OCI-LY1 (cell line): ENCODE measurements around the gene FAM184A.

Source experiments
- H2AFZ ChIP-seq: fragments of 200-600 bp; sonication (generic), shearing (Covaris generic); 2 replicates; pipeline ENCODE4 v1.6.0; 2014; ENCODE audit warnings: antibody characterized with exemption, mild to moderate bottlenecking, low read length
- H3F3A ChIP-seq: fragments of 200-600 bp; sonication (generic), shearing (Covaris generic); 2 replicates; pipeline ENCODE4 v1.6.0; 2014; ENCODE audit warnings: mild to moderate bottlenecking, antibody characterized with exemption, low read length, moderate library complexity; ENCODE audit not compliant: insufficient read depth
- H3K27ac ChIP-seq: fragments of 200-600 bp; sonication (generic); 2 replicates; pipeline ENCODE4 v1.5.1; 2014; ENCODE audit warnings: low read length, mixed run types, mild to moderate bottlenecking, low read depth; ENCODE audit not compliant: poor library complexity, severe bottlenecking
- H3K27me3 ChIP-seq: fragments of 200-600 bp; sonication (generic); 2 replicates; pipeline ENCODE4 v1.6.0; 2014; ENCODE audit warnings: antibody characterized with exemption, mild to moderate bottlenecking, low read length, moderate library complexity; ENCODE audit not compliant: insufficient read depth
- H3K36me3 ChIP-seq: fragments of 200-600 bp; sonication (generic); 2 replicates; pipeline ENCODE4 v1.6.1; 2014; ENCODE audit warnings: mild to moderate bottlenecking, antibody characterized with exemption, low read length, moderate library complexity, mixed read lengths; ENCODE audit not compliant: insufficient read depth
- H3K4me1 ChIP-seq: fragments of 200-600 bp; sonication (generic); 2 replicates; pipeline ENCODE4 v1.5.1; 2014; ENCODE audit warnings: mild to moderate bottlenecking, low read length, moderate library complexity; ENCODE audit not compliant: insufficient read depth, severe bottlenecking
- H3K4me2 ChIP-seq: fragments of 200-600 bp; sonication (generic), shearing (Covaris generic); 2 replicates; pipeline ENCODE4 v1.6.1; 2014; ENCODE audit warnings: low read length
- H3K4me3 ChIP-seq: fragments of 200-600 bp; sonication (generic); 2 replicates; pipeline ENCODE4 v1.5.1; 2014; ENCODE audit warnings: low read length, low read depth, mild to moderate bottlenecking, mixed read lengths; ENCODE audit not compliant: poor library complexity, severe bottlenecking
- H3K79me2 ChIP-seq: fragments of 200-600 bp; shearing (Covaris generic); 2 replicates; pipeline ENCODE4 v1.6.1; 2016; ENCODE audit warnings: mixed run types, low read length, mixed read lengths; ENCODE audit not compliant: insufficient read depth
- H3K9ac ChIP-seq: fragments of 200-600 bp; sonication (generic), shearing (Covaris generic); 2 replicates; pipeline ENCODE4 v1.6.1; 2014; ENCODE audit warnings: mild to moderate bottlenecking, low read length, mixed read lengths
- H3K9me2 ChIP-seq: fragments of 200-600 bp; sonication (generic), shearing (Covaris generic); 2 replicates; pipeline ENCODE4 v1.6.1; 2014; ENCODE audit warnings: low read depth, mild to moderate bottlenecking, low read length, mixed read lengths
- H3K9me3 ChIP-seq: fragments of 200-600 bp; shearing (Covaris generic); 2 replicates; pipeline ENCODE4 v1.6.1; 2014; ENCODE audit warnings: low read length, mixed read lengths
- H4K20me1 ChIP-seq: fragments of 200-600 bp; sonication (generic), shearing (Covaris generic); 2 replicates; pipeline ENCODE4 v1.6.0; 2016; ENCODE audit warnings: mild to moderate bottlenecking, low read length; ENCODE audit not compliant: insufficient read depth
- EZH2 ChIP-seq: fragments of 200-600 bp; sonication (generic), shearing (Covaris generic); IDR thresholded peaks from 2 replicates; pipeline ENCODE4 v1.8.0; 2017; ENCODE audit warnings: borderline replicate concordance, mixed run types, mild to moderate bottlenecking, antibody characterized with exemption, low read length, moderate library complexity, mixed read lengths
- TF ChIP-seq, protein P1 (sequence below): fragments of 200-600 bp; sonication (generic), shearing (Covaris generic); IDR thresholded peaks from 2 replicates; pipeline ENCODE4 v1.5.1; 2017; ENCODE audit warnings: mild to moderate bottlenecking, antibody characterized with exemption, low read length, moderate library complexity, mixed read lengths

The FAM184A gene

DNA sequence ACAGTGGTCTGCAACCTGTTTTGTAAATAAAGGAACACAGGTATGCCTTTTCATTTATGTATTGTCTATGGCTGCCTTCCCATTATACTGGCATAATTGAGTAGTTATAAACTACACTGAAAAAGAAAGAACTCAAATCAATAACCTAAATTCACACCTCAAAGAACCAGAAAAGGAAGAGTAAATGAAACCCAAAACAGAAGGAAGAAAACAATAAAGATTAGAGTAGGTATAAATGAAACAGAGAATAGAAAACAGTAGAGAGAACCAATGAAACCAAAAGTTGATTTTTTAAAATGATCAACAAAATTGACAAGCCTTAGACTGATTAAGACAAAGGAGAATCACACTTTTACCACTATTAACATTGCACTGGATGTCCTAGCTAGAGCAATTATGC is 34.7 kb downstream of the FAM184A start:
- H3K4me1 ChIP-seq: no peaks in the 10 kb centered on the region
- no peak overlapping the region for H2AFZ ChIP-seq
- H3K36me3 ChIP-seq: no peaks in the 10 kb centered on the region
- no peaks in the 10 kb centered on the region for H3K9me2 ChIP-seq
- H3K27me3 ChIP-seq: no peaks in the 10 kb centered on the region
- H4K20me1 ChIP-seq: no peaks in the 10 kb centered on the region
- no peak overlapping the region for H3K9ac ChIP-seq
- TF ChIP-seq EZH2: no peak
- TF ChIP-seq, protein P1, sequence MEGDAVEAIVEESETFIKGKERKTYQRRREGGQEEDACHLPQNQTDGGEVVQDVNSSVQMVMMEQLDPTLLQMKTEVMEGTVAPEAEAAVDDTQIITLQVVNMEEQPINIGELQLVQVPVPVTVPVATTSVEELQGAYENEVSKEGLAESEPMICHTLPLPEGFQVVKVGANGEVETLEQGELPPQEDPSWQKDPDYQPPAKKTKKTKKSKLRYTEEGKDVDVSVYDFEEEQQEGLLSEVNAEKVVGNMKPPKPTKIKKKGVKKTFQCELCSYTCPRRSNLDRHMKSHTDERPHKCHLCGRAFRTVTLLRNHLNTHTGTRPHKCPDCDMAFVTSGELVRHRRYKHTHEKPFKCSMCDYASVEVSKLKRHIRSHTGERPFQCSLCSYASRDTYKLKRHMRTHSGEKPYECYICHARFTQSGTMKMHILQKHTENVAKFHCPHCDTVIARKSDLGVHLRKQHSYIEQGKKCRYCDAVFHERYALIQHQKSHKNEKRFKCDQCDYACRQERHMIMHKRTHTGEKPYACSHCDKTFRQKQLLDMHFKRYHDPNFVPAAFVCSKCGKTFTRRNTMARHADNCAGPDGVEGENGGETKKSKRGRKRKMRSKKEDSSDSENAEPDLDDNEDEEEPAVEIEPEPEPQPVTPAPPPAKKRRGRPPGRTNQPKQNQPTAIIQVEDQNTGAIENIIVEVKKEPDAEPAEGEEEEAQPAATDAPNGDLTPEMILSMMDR: no peak
- no peaks in the 10 kb centered on the region for H3F3A ChIP-seq
- no peak overlapping the region for H3K4me3 ChIP-seq
- H3K79me2 ChIP-seq: no peaks in the 10 kb centered on the region
- H3K27ac ChIP-seq: no peak overlapping the region
- no peaks in the 10 kb centered on the region for H3K9me3 ChIP-seq
- H3K4me2 ChIP-seq: no peak overlapping the region

DNA sequence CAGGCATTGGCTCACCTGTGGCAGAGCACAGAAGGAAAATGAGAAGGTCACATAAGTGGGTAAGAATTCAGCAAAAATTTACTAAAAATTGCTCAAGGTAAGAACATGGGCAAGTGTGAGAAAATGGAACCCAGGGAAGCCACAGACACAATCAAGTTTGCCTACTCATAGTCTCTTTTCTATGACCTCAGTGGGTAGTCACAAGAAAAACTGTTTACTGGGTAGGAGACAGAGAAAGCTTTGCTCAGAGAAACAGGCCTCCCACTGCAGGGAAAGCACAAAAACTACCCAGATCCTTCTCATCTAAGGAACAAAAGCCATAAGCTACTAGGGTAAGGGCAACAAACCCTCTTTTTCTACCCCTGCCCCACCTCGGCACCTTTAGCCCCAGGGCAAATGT is 35.2 kb downstream of the FAM184A start:
- Histone ChIP-seq H3K4me2 (no peak overlapping the region), H3K27me3 (no peaks in the 10 kb centered on the region), H3F3A (no peaks in the 10 kb centered on the region), H3K9me2 (no peaks in the 10 kb centered on the region), H3K79me2 (no peaks in the 10 kb centered on the region), H3K9me3 (no peaks in the 10 kb centered on the region), H3K4me3 (no peak overlapping the region), H3K9ac (no peak overlapping the region), H3K4me1 (no peaks in the 10 kb centered on the region), H4K20me1 (no peaks in the 10 kb centered on the region), H3K27ac (no peak overlapping the region), H3K36me3 (no peaks in the 10 kb centered on the region), H2AFZ (no peak overlapping the region)
- no peak for TF ChIP-seq EZH2
- TF ChIP-seq, protein P1: no peak

DNA sequence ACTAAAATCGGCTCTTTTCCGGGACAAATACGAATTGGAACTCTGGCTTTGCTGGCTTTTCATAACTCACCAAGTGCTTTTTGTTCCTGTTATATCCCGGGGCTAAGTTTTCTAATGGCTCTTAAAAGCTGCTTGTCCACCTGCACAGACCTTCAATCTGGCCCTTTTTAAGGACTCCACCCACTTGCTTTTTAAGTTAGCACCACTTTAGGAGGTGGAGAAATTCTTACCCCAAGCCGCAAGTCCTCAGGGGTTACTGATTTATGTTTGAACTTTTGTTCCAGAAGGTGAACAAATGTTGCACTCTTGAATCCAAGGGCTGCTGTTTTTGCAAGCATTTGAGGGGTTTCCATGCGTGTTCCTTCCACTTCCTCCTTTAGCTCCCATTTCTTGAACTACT is 37.8 kb downstream of the FAM184A start:
- no peaks in the 10 kb centered on the region for H3K9me2 ChIP-seq
- H3K4me2 ChIP-seq: no peak overlapping the region
- no peak overlapping the region for H3K4me3 ChIP-seq
- H4K20me1 ChIP-seq: no peaks in the 10 kb centered on the region
- no peaks in the 10 kb centered on the region for H3K27me3 ChIP-seq
- no peaks in the 10 kb centered on the region for H3K36me3 ChIP-seq
- H3K4me1 ChIP-seq: no peaks in the 10 kb centered on the region
- no peaks in the 10 kb centered on the region for H3K9me3 ChIP-seq
- H3F3A ChIP-seq: no peaks in the 10 kb centered on the region
- no peaks in the 10 kb centered on the region for H3K79me2 ChIP-seq
- H3K27ac ChIP-seq: no peak overlapping the region
- TF ChIP-seq, protein P1: no peak
- no peak for TF ChIP-seq EZH2
- H3K9ac ChIP-seq: no peak overlapping the region
- no peak overlapping the region for H2AFZ ChIP-seq
